ENCODE measurements around the gene CELF3. TPM values are rescaled to one million over a fixed set of nuclear protein-coding genes. Genes with fewer than 3 reads are reported as not detected.

CELF3 gene
- total and polyA plus RNA-seq, 2 of the 4 experiments (the other 2 are of a cell fraction) = not detected

DNA sequence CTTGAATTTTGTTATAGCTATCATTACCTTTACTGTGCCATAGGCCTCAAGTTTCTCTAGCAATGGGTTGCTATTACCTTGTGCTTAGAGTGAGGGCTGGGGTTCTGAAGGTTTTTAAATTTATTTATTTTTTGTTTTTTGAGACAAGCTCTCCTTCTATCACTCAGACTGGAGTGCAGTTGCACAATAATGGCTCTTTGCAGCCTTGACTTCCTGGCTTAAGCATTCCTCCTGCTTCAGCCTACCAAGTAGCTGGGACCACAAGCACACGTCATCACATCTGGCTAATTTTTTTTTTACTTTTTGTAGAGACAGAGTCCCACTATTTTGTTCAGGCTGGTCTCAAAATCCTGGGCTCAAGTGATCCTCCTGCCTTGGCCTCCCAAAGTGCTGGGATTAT lies 63.2 kb downstream of the CELF3 start:
- H2AFZ ChIP-seq (replicated peaks; ENCODE audit: low read length, poor library complexity) = no peak overlapping the region

More for the DNA sequence above, 63.2 kb downstream of the CELF3 start:
- no peak overlapping the region for H3K9ac ChIP-seq (ENCODE audit: low read depth, low read length)
- intact Hi-C loops (cut with micrococcal nuclease) = no loop called here
- POLR2A ChIA-PET (ENCODE audit: unreplicated experiment) = no interaction called here
- no TSS peak for BruUV-seq (replicated peaks)
- no peak overlapping the region for H2BK15ac ChIP-seq (ENCODE audit: low read depth, low read length)
- no peak overlapping the region for H4K5ac ChIP-seq (ENCODE audit: low read depth, low read length)
- no peak overlapping the region for H3K56ac ChIP-seq (ENCODE audit: extremely low read depth, insufficient read depth, low read length)
- H2BK120ac ChIP-seq (ENCODE audit: low read depth, low read length) = no peak overlapping the region
- 0 out of 2 replicates have a peak, but pooled peaks cover 1% of the 10 kb centered on the region for H3K9me3 ChIP-seq (ENCODE audit: control insufficient read depth, insufficient read depth, low read length)
- H3K4me3 ChIP-seq (ENCODE audit: insufficient read depth, low read depth, low read length) = no peak overlapping the region
- peaks cover 23 to 38% of the 10 kb centered on the region in 2 experiments for H3K79me1 ChIP-seq (ENCODE audit: low read depth in 1 of 2, low read length in 2 of 2)
- dilution Hi-C loops (cut with HindIII; ENCODE audit: low sequenced_read_pairs, unreplicated experiment) = no loop called here
- no peak overlapping the region for H3K18ac ChIP-seq (ENCODE audit: low read depth, low read length)
- H3K27ac ChIP-seq (ENCODE audit: insufficient read depth, low read length) = no peak overlapping the region
- no CpG with 5 or more reads among the region's 1 CpG for WGBS, 2 experiments (ENCODE audit: extremely low coverage in 2 of 2, insufficient read length in 1 of 2)
- 0 out of 2 replicates have a peak, but pooled peaks have one; percentile 32 for ATAC-seq (ENCODE audit: low read depth)
- H2AK9ac ChIP-seq (replicated peaks; ENCODE audit: low read depth, low read length, poor library complexity) = no peak overlapping the region
- in situ Hi-C loops (cut with MboI; ENCODE audit: low sequenced_read_pairs) = no loop called here
- no peaks in the 10 kb centered on the region for H3K4me1 ChIP-seq (ENCODE audit: control insufficient read depth, insufficient read depth, low read length)
- no peak overlapping the region for H4K91ac ChIP-seq (ENCODE audit: insufficient read depth, low read depth, low read length)
- H3K4ac ChIP-seq (ENCODE audit: low read depth, low read length) = no peak overlapping the region
- H3K23ac ChIP-seq (ENCODE audit: low read depth, low read length) = no peak overlapping the region
- H2AK5ac ChIP-seq (ENCODE audit: low read depth, low read length) = no peak overlapping the region
- peak; percentile 62 for DNase-seq
- no peak overlapping the region for H3K14ac ChIP-seq (replicated peaks; ENCODE audit: low read depth, low read length)
- H3K4me2 ChIP-seq (ENCODE audit: low read depth, low read length) = no peak overlapping the region
- H2BK5ac ChIP-seq (ENCODE audit: low read depth, low read length, poor library complexity, severe bottlenecking) = no peak overlapping the region
- TF ChIP-seq RAD21 (IDR thresholded peaks at IDR 0.05; ENCODE audit: low read length) (no peak), CEBPB (IDR thresholded peaks at IDR 0.05; ENCODE audit: low read depth, low read length) (peak; percentile 90), POLR2A (IDR thresholded peaks at IDR 0.05; ENCODE audit: low read depth, low read length) (no peak), RCOR1 (IDR thresholded peaks at IDR 0.05; ENCODE audit: insufficient replicate concordance, low read length) (no peak)
- TF ChIP-seq, protein P1, sequence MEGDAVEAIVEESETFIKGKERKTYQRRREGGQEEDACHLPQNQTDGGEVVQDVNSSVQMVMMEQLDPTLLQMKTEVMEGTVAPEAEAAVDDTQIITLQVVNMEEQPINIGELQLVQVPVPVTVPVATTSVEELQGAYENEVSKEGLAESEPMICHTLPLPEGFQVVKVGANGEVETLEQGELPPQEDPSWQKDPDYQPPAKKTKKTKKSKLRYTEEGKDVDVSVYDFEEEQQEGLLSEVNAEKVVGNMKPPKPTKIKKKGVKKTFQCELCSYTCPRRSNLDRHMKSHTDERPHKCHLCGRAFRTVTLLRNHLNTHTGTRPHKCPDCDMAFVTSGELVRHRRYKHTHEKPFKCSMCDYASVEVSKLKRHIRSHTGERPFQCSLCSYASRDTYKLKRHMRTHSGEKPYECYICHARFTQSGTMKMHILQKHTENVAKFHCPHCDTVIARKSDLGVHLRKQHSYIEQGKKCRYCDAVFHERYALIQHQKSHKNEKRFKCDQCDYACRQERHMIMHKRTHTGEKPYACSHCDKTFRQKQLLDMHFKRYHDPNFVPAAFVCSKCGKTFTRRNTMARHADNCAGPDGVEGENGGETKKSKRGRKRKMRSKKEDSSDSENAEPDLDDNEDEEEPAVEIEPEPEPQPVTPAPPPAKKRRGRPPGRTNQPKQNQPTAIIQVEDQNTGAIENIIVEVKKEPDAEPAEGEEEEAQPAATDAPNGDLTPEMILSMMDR (conservative IDR thresholded peaks at IDR 0.05; ENCODE audit: low read depth, low read length) = no peak
- H3K9me1 ChIP-seq (ENCODE audit: insufficient read depth, low read length) = no peaks in the 10 kb centered on the region
- H4K20me1 ChIP-seq (ENCODE audit: insufficient read depth, low read length) = no peaks in the 10 kb centered on the region; the same call in 1 of the 2 replicates
- no peak overlapping the region for H4K8ac ChIP-seq (ENCODE audit: low read depth in 2 of 2, low read length in 2 of 2)
- H3K27me3 ChIP-seq (ENCODE audit: control insufficient read depth, insufficient read depth, low read length) = no peaks in the 10 kb centered on the region
- peaks cover 6% of the 10 kb centered on the region for H3K36me3 ChIP-seq (ENCODE audit: control insufficient read depth, insufficient read depth, low read length)
- no peak overlapping the region for H2BK20ac ChIP-seq (ENCODE audit: low read depth, low read length)
- CTCF ChIA-PET = interaction anchor here (0.7 to 1.3 kb wide), 3 partner anchors 10 to 14 kb away, joined by 3 read pairs; no protein-coding TSS in a partner anchor

Small RNAs within 50 kb of the gene (microRNA-seq; reads per million reads assigned to microRNA genes)
- not detected for gene RNU6-662P (ENCODE audit: insufficient read depth, insufficient read length)

Small RNAs within 50 kb of the gene (small RNA-seq; reads per million reads assigned to genes)
- 0 reads per million in 5 experiments for gene RNU6-662P

Other genes starting within 250 kb of the CELF3 start
- gene CGN, start 205.4 kb downstream of the CELF3 start, total RNA-seq (2012; rRNA removed) = 0.28 and 0.36 TPM in 2 replicates
- 0.34 and 0.36 TPM in 2 replicates for gene CGN, start 205.4 kb downstream of the CELF3 start, polyA plus RNA-seq (2012; rRNA removed)
- 30.3 and 33.3 TPM in 2 replicates for gene TUFT1, start 176.5 kb downstream of the CELF3 start, total RNA-seq (2012; rRNA removed)
- 18.4 and 21.2 TPM in 2 replicates for gene TUFT1, start 176.5 kb downstream of the CELF3 start, polyA plus RNA-seq (2012; rRNA removed)
- gene SNX27, start 104.8 kb downstream of the CELF3 start, total RNA-seq (2012; rRNA removed) = 25.6 and 34.4 TPM in 2 replicates
- 9.3 and 12.3 TPM in 2 replicates for gene SNX27, start 104.8 kb downstream of the CELF3 start, polyA plus RNA-seq (2012; rRNA removed)
- not detected in 2 replicates for gene RIIAD1, start 4.7 kb upstream of the CELF3 start, total RNA-seq (2012; rRNA removed)
- not detected in 2 replicates for gene RIIAD1, start 4.7 kb upstream of the CELF3 start, polyA plus RNA-seq (2012; rRNA removed)
- 65.4 and 85.8 TPM in 2 replicates for gene MRPL9, start 46.7 kb upstream of the CELF3 start, total RNA-seq (2012; rRNA removed)
- 77.3 and 87.5 TPM in 2 replicates for gene MRPL9, start 46.7 kb upstream of the CELF3 start, polyA plus RNA-seq (2012; rRNA removed)
- gene TDRKH, start 73.7 kb upstream of the CELF3 start, total RNA-seq (2012; rRNA removed) = 2.2 TPM in 2 replicates
- gene TDRKH, start 73.7 kb upstream of the CELF3 start, polyA plus RNA-seq (2012; rRNA removed) = 0.86 and 1.2 TPM in 2 replicates
- gene LINGO4, start 88.6 kb upstream of the CELF3 start, total RNA-seq (2012; rRNA removed) = not detected in 2 replicates
- gene LINGO4, start 88.6 kb upstream of the CELF3 start, polyA plus RNA-seq (2012; rRNA removed) = not detected in 2 replicates
- gene RORC, start 115.0 kb upstream of the CELF3 start, total RNA-seq (2012; rRNA removed) = not detected in 2 replicates
- not detected in 2 replicates for gene RORC, start 115.0 kb upstream of the CELF3 start, polyA plus RNA-seq (2012; rRNA removed)
- not detected in 2 replicates for gene C2CD4D, start 123.0 kb upstream of the CELF3 start, total RNA-seq (2012; rRNA removed)
- not detected in 2 replicates for gene C2CD4D, start 123.0 kb upstream of the CELF3 start, polyA plus RNA-seq (2012; rRNA removed)
- gene THEM5, start 136.9 kb upstream of the CELF3 start, total RNA-seq (2012; rRNA removed) = not detected in 2 replicates
- gene THEM5, start 136.9 kb upstream of the CELF3 start, polyA plus RNA-seq (2012; rRNA removed) = not detected in 2 replicates
- 7.3 and 8.3 TPM in 2 replicates for gene THEM4, start 192.7 kb upstream of the CELF3 start, total RNA-seq (2012; rRNA removed)
- gene THEM4, start 192.7 kb upstream of the CELF3 start, polyA plus RNA-seq (2012; rRNA removed) = 12.2 and 15.7 TPM in 2 replicates